Renal cortex interstitium (tissue), 11 donors: ENCODE data around the gene ALPG. TPM values are rescaled to one million over a fixed set of nuclear protein-coding genes. Genes with fewer than 3 reads are reported as not detected.
"Not testable (repeated sequence)": the region's sequence is repeated elsewhere in the genome, so short reads cannot be mapped to it uniquely, and the experiment has no call there.

Source experiments
- DNase-seq, 11 donors: peaks; one replicate each; pipeline ENCODE4 v3.0.0-alpha.2; 2013; ENCODE audit warnings: low read depth in 9 of 11, low spot score in 4 of 11; ENCODE audit errors: extremely low read depth in 1 of 11
- polyA plus RNA-seq, 3 donors: library from polyadenylated mRNA; unstranded; fragments of 120-200 nt; gene quantifications; one replicate each; pipeline ENCODE4 v1.2.1, GENCODE V29; 2013; ENCODE audit not compliant: insufficient read length in 3 of 3

The ALPG gene
- polyA plus RNA-seq, 3 donors = not detected

DNA sequence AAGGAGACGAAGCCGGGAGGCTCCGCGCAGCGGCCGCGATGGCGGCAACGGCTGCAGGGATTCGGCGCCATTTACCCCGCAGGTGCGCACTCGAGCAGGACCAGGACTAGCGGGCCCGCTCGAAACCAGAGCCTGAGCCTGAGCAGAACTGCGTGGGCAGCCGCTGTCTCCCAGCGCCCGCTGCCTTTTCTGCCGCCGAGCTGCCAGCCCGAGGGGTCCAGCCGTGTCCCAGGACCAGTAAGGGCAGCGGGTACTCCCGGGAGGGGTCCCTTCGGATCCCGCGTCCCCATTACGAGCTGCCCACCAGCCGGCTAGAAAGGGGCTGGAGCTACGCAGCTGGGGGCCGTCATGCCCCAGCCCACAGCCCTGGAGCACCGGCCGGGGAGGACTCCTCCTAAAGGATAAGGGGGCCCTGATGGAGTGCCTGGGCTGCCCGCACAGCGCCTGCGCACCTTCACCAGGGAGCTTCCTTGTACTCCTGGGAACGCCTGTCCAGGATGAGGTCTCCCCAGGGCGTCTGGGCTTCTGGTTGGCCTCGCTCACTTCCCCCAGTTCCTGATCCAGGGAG is 18.2 kb upstream of the ALPG start:
- DNase-seq = no peak

GRCh38 chr2:232389327-232389726 is 17.3 kb upstream of the ALPG start:
- no peak for DNase-seq

GRCh38 chr2:232390661-232391060 is 16.0 kb upstream of the ALPG start:
- no peak for DNase-seq

DNA sequence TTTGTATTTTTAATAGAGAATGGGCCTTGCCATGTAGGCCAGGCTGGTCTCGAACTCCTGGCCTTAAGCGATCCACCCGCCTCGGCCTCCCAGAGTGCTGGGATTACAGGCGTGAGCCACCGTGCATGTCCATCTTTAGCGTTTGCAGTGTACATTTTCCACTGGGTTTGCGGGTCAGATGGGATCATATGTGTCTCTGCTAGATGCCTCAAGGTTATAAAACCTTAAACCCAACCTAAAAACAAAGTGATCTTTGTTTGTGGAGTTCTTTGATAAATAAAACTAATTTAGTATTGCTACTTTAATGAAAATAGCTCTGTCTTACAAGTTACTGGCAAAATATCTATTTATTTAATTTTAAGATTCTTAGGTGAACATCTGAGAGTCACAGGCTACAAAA is 13.1 kb upstream of the ALPG start:
- no peak for DNase-seq

DNA sequence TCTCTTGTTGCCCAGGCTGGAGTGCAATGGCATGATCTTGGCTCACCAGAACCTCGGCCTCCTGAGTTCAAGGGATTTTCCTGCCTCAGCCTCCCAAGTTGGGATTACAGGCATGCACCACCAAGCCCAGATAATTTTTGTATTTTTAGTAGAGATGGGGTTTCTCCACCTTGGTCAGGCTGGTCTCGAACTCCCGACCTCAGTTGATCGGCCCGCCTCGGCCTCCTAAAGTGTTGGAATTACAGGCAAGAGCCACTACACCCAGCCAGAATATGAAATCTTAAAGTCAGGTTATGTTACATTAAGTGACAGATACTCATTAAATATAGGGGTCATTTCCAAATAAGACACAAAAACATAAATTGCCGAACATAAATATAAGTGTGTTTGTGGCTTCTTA is 12.2 kb upstream of the ALPG start:
- not testable (repeated sequence) for DNase-seq

DNA sequence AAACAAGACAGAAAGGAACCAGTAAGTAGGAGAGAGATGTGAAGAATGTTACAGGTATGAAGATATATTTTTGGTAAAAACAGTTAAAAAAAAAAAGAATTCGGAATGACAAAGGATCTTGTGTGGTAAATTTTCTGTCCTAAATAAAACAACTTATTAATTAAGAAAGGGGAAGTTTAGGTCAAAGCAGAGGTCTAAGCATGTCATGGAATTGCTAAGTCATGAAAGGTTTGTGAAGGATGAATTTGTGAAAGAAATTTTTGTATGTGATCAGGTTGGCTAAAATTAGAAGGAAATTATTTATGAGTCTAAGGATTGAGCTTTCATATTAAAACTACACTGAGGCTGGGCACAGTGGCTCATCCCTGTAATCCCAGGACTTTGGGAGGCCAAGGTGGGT is 11.1 kb upstream of the ALPG start:
- DNase-seq = no peak

DNA sequence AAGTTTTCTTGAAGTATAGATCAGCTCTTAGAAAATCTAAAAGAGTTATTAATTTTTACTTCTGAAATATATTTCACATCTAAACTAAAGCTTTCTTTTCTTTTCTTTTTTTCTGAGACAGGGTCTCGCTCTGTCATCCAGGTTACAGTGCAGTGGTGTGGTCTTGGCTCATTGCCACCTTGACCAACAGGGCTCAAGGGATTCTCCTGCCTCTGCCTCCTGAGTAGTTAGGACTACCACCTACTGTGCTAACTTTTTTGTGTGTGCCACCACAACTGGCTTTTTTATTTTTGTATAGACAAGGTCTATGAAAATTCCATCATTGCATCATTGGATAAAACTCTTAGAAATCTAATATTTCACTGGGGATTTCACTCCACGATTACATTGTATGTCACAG is 10.0 kb upstream of the ALPG start:
- no peak for DNase-seq

- no peak for DNase-seq
Observed at GRCh38 chr2:232398293-232399034, 8.2 kb upstream of the ALPG start.

DNA sequence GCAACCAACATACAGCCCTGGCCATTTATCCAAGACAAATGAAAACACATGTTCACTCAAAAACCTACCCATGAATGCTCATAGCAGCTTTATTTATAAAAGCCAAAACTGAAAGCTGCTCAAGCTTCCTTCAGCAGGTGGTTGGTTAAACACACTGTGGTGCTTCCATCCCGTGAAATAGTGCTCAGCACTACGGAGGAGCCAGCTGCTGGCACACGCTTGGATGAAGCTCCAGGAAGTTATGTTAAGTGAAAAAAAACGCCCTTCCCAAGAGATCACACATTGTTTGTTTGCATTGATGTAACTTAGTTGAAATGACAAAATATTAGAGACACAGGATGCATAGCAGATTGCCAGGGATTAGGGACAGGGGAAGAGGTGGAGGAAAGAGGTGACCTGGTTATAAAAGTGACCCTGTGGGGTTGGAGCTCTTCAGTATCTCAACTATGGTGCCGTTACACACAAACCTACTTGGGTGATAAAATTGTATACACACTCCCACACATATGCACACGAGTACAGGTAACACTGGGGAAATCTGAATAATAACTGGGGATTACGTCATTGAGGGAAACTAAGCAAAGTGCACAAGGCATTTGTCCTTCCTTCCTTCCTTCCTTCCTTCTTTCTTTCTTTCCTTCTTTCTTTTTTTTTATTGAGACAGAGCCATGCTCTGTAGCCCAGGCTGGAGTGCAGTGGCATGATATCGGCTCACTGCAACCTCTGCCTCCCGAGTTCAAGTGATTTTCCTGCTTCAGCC is 6.2 kb upstream of the ALPG start:
- DNase-seq = no peak

GRCh38 chr2:232402518-232402917 is 4.1 kb upstream of the ALPG start:
- DNase-seq = no peak

DNA sequence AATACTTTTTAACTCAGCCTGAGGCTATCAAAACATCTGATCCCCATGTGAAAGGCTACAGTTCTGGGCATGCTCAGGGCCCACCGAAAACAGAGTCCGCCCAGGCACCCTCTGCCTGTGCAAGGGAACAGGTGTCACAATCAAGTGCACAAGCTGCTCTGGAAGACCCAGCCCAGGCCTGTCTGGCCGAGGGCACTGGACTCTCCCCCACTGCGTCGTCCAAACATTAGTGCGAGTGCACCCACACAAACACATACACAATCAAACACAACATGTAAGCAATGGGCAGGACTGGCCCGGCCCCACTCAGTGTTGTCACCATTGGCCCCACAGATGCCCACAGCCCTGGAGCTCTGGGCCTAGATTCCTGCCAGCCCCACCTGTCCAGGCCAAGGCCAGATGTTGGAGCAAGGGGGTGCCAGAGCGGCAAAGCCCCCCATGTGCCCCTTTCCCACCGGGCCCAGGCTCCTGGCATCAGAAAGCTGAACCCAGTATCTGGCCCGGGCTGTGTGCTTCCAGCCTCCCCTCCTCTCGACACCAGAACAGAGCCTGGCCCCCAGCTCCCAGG is 617 bp upstream of the ALPG start:
- DNase-seq = no peak

DNA sequence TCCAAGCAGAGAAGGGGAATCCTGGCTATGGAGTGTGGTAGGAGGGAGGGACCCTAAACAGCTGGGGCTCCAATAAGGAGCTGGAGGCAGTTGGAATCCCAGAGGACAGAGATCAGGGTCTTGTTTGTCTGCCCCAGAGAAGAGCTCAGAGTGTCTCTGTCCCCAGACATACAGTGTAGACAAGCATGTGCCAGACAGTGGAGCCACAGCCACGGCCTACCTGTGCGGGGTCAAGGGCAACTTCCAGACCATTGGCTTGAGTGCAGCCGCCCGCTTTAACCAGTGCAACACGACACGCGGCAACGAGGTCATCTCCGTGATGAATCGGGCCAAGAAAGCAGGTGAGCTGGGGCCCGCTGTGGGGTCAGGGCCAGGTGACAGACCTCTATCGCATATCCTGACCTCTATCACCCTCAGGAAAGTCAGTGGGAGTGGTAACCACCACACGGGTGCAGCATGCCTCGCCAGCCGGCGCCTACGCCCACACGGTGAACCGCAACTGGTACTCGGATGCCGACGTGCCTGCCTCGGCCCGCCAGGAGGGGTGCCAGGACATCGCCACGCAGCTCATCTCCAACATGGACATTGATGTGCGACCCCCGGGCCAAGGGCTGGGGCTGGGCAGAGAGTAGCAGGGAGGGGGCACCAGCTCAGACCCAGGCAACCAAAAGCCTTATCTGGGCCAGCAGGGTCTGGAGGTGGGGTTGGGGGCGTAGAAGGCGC is 945 bp downstream of the ALPG start:
- DNase-seq = not testable (repeated sequence)

DNA sequence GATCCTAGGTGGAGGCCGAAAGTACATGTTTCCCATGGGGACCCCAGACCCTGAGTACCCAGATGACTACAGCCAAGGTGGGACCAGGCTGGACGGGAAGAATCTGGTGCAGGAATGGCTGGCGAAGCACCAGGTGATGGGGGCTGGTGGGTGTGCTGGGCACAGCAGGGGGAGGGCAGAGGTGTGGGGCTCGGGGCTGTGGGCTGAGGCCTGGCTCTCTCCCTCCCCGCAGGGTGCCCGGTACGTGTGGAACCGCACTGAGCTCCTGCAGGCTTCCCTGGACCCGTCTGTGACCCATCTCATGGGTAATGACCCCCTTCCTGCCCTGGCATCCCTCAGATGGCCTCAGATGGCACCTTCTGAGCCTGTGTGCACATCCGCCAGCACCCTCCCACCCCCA is 1.6 kb downstream of the ALPG start:
- not testable (repeated sequence) for DNase-seq

- not testable (repeated sequence) for DNase-seq
Observed at GRCh38 chr2:232409617-232410016, 3.0 kb downstream of the ALPG start.

DNA sequence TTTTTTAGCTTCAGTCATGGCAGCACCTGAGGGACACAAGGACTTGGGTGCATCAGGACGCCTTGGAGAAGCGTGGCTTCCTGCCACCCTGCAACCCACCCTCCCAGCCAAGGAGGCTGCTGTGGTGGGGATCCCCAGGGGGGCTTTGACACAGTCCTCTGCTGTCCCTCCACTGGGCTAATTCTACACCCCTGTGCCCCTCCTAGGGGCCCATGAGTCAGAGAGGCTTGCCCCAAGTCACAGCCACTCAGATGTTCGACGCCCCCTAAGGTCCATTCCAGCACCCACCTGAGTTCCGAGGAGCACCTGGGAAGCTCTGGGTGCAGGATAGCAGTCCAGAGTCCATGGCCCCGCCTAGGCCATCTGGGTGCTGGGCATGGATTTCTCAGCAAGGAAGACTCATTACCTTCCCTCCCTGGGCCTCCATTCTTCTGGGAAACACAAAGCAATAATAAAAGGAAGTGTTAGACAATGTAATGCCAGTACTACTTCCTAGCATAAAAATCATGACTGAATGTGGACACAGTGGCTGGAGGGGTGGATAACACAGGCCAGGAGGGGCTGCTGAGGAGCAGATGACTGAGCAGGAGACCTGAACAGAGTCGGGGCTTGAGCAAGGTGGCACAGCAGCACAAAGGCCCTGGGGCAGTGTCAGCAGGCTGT is 3.7 kb downstream of the ALPG start:
- no peak for DNase-seq

DNA sequence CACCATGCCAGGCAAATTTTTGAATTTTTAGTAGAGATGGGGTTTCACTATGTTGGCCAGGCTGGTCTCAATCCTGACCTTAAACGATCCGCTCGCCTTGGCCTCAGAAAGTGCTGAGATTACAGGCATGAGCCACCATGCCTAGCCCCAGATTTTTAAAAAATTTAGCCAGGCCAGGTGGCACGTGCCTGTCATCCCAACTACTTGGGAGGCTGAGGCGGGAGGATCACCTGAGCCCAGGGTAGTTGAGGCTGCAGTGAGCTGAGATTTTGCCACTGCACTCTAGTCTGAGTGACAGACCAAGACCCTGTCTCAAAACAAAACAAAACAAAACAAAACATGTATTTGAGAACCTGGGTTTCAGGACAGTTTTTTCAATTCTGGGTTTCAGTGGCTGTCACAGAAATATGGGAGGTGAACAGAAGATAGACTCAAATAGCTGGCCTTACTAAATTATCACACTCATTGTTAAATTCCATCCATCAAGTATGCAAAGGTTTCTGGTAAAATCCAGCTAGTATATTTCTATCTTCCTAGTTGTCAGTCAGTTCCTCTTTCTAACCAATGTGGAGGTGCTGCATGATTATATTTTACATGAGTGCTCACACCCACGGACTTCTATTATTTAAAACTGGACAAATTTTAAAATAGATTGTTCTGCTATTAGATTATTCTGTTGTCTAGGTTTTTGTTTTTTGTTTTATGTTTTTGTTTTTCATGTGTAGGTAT is 5.4 kb downstream of the ALPG start:
- DNase-seq = no peak

DNA sequence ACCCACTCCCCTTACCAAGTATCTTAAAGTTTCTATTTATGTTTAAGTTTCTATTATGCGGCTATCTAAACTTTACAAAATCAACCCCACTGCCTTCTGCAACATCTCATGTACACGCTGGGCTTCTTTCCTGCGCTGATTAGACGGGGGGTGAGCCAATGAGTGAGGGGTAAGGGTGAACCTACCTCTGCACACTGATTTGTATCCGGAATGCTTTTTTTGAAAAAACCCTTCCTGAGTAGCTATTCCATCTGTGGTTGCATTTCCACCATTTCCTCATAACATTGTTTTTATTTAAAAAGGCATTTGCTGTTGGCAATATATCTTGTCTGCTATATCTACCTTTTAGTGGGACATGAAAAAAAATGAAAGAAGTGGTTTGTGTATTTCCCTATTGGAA is 6.3 kb downstream of the ALPG start:
- no peak for DNase-seq

- no peak for DNase-seq
Observed at GRCh38 chr2:232415138-232415690, 8.6 kb downstream of the ALPG start.
